CD4-positive, alpha-beta T cell treated with Interleukin-1 beta for 1 hour (primary cell): Measurements from ENCODE around the gene STK36.

Experiments used
- DNase-seq, 2 donors: peaks; one replicate each; pipeline ENCODE4 v3.0.0-alpha.2; 2020 to 2022

Gene STK36, protein sequence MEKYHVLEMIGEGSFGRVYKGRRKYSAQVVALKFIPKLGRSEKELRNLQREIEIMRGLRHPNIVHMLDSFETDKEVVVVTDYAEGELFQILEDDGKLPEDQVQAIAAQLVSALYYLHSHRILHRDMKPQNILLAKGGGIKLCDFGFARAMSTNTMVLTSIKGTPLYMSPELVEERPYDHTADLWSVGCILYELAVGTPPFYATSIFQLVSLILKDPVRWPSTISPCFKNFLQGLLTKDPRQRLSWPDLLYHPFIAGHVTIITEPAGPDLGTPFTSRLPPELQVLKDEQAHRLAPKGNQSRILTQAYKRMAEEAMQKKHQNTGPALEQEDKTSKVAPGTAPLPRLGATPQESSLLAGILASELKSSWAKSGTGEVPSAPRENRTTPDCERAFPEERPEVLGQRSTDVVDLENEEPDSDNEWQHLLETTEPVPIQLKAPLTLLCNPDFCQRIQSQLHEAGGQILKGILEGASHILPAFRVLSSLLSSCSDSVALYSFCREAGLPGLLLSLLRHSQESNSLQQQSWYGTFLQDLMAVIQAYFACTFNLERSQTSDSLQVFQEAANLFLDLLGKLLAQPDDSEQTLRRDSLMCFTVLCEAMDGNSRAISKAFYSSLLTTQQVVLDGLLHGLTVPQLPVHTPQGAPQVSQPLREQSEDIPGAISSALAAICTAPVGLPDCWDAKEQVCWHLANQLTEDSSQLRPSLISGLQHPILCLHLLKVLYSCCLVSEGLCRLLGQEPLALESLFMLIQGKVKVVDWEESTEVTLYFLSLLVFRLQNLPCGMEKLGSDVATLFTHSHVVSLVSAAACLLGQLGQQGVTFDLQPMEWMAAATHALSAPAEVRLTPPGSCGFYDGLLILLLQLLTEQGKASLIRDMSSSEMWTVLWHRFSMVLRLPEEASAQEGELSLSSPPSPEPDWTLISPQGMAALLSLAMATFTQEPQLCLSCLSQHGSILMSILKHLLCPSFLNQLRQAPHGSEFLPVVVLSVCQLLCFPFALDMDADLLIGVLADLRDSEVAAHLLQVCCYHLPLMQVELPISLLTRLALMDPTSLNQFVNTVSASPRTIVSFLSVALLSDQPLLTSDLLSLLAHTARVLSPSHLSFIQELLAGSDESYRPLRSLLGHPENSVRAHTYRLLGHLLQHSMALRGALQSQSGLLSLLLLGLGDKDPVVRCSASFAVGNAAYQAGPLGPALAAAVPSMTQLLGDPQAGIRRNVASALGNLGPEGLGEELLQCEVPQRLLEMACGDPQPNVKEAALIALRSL (N-terminal part only)

DNA sequence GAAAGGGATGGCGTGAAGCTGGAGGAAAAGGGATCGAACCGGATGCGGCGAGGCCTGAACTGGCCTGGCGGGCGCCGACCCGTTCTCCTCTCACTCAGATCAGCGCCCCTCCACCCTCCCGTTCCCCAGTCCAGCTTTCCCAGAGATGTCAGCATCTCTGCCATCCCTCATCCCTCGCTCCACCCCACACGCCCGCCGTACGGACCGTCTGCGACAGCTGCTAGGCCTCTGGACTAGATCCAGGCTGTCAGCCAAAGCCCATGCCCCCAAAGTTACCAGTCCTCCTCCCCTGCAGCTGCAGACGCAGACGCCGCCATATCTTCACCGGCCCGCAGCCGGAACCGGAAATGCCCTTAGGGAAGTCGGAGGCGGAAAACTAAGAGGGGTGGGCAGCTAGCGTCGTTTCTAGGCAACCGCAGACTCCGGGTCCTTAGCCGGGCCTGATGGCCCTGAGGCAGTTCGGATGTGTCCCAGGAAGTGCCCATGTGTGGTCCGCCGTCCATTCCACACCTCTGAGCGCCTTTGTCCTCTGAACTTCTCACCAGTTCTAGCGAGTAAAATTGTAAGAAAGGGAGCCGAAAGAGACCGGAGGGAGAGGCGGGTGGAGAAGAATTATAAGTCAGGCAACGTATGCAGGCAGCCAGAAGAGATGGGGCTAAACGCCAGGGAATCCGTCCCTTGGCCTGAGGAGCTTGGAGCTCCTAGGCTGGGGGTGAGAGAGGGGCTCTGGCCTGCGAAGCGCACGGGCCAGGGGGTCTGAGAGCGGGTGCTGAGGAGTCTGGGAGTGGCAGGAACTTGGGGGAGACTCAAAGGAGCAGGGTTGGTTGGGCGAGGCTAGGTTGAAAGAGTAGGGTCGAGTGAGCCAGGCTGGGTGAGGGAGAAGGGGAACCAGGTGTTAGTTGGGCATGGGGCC lies at the start of gene STK36, which contains the start of gene RNF25:
TSS of gene STK36 (plus strand) at position 433 of the 913 bp plus-strand sequence. CDS start 744 bp downstream, outside the sequence.
TSS of gene RNF25 (minus strand) at position 349 of the 913 bp plus-strand sequence. CDS start at position 317, 32 bp downstream.
- DNase-seq: peak; percentile 82 to 83

- no peak for DNase-seq
Observed at GRCh38 chr2:218622606-218623365, 49.1 kb upstream of the STK36 start.

GRCh38 chr2:218623366-218623705 lies 48.5 kb upstream of the STK36 start:
- no peak for DNase-seq

GRCh38 chr2:218626369-218626768 lies 45.5 kb upstream of the STK36 start:
- no peak for DNase-seq

- no peak for DNase-seq
Observed at GRCh38 chr2:218627939-218628338, 43.9 kb upstream of the STK36 start.

GRCh38 chr2:218631837-218632236 lies 40.0 kb upstream of the STK36 start:
- DNase-seq: no peak

GRCh38 chr2:218635719-218636118 lies 36.2 kb upstream of the STK36 start:
- no peak for DNase-seq

- DNase-seq: no peak
Observed at GRCh38 chr2:218638372-218638771, 33.5 kb upstream of the STK36 start.

- DNase-seq: no peak
Observed at GRCh38 chr2:218642121-218642656, 29.7 kb upstream of the STK36 start.

GRCh38 chr2:218642786-218643185 lies 29.1 kb upstream of the STK36 start:
- DNase-seq: no peak

- DNase-seq: no peak
Observed at GRCh38 chr2:218643751-218644310, 28.1 kb upstream of the STK36 start.

GRCh38 chr2:218644721-218645120 lies 27.2 kb upstream of the STK36 start:
- DNase-seq: no peak

DNA sequence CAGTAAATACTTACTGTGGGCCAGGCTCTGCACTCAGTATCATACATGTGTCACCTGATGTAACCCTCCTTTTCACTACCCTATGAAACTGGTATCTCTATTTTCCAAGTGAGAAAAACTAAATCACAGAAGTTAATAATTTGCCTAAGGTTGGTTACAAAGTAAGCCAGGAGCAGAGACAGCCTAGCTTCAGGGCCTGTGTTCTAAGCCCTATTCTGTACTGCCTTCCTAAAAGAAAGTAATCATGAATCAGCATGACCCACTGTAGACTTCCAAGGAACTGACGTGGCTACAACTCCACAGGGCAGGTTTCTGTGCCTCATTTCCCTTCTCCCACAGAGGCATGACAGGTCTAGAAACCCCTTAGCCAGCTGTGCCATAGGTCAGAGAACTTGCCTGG lies 26.8 kb upstream of the STK36 start:
- DNase-seq: no peak

DNA sequence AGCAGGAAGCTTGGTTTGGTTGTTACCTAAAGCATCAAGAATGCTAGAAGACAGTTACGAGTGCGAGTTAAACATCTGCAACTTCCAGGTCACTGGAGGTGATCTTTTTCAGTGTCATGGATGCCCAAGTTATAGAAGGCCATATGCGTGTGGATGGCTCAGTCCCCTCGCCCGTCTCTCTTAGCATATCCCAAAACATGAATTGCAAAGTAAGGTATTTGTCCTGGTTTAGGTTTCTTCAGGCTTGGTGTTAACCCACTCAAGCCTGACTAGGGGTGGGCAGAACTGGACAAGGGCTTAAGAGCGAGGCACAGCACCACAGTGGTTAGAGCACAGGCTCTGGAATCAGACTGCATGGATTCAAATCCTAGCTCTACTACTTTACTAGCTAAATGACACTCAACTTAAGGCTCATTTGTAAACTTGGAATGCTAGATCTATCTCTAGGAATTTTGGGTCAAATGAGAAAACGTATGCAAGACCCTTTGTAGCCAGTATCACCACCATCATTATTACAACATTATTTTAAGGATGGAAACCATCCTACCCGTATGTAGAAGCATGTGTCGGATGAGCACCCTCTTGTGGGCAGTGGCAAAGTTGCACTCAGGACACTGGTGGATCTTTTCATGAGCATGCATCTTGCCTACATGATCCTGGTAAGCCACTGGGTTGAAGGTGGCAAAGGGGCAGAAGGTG lies 23.6 kb upstream of the STK36 start:
- DNase-seq: peak; percentile 60

- DNase-seq: no peak
Observed at GRCh38 chr2:218648787-218649100, 23.1 kb upstream of the STK36 start.

- no peak for DNase-seq
Observed at GRCh38 chr2:218655751-218656150, 16.1 kb upstream of the STK36 start.

GRCh38 chr2:218658671-218659257 lies 13.1 kb upstream of the STK36 start:
- DNase-seq: peak; percentile 20 to 44

DNA sequence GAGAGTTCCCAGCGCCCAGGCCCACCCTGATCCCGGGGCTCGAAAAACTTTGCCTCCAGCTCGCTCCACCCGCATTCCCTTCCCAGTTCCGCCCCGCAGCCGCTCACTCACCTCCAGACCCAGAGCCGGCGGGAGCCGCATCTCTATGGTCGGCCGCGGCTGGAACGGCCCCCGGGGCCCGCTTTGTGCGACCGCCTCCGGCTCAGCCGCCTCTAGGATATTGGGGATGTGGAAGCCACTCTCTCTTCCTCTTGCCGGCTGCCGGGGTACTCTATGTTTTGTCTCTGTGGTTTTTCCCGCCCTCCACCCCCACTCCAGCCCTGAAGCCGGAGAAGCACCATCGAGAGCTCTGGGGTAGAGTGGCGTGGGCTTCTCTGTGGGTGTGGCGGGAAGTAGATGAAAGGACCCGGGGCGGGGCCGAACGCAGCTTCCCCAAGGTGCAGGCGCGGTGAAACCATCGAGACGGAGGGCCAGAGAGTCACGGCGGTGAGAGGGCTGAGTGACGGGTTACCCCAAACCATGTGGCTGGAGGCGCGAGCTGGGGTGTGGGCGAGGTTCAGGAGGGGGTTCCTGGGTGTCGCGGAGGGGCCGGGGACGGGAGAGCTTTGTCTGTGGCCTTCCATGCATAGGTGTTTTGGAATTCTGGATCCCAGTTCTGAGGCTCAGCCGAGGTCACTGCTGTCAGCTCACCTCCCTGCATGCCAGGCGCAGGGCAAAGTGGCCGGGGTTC lies 12.5 kb upstream of the STK36 start, which contains the start of the genes BCS1L and ZNF142:
TSS of gene BCS1L (plus strand) at position 426 of the 730 bp plus-strand sequence. CDS start 1,305 bp downstream, outside the sequence.
TSS of gene ZNF142 (minus strand) at position 366 of the 730 bp plus-strand sequence. CDS start 3,194 bp downstream, outside the sequence.
- DNase-seq: peak; percentile 91 to 93

DNA sequence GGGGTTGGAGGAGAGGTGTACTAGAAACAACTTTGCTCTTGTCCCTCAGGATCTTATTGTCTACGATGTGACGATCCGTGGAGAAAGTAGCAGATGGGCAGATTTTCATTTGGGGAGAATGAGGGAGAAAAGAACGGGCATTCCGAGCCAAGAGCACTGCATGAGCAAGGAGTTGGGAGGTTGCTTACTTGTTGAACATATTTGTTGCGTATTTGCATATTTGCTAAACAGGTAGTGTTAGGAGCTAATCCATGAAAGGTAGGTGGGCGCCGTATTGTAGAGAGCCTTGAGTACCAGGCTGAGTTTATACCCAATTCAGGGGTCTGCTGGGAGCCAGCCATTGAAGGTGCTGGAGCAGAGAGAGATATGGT lies 11.9 kb upstream of the STK36 start:
- no peak for DNase-seq
